WI38 (cell line): ENCODE measurements around the gene SCO2.

Experiments used
- H3K4me3 ChIP-seq: 2 replicates; pipeline ENCODE4 v1.5.1; 2011; ENCODE audit warnings: low read depth, mild to moderate bottlenecking, control low read depth, low read length
- CTCF ChIP-seq: IDR thresholded peaks from 2 replicates; pipeline ENCODE4 v1.5.1; 2012; ENCODE audit warnings: low read depth, mild to moderate bottlenecking, control low read depth, low read length

The SCO2 gene

DNA sequence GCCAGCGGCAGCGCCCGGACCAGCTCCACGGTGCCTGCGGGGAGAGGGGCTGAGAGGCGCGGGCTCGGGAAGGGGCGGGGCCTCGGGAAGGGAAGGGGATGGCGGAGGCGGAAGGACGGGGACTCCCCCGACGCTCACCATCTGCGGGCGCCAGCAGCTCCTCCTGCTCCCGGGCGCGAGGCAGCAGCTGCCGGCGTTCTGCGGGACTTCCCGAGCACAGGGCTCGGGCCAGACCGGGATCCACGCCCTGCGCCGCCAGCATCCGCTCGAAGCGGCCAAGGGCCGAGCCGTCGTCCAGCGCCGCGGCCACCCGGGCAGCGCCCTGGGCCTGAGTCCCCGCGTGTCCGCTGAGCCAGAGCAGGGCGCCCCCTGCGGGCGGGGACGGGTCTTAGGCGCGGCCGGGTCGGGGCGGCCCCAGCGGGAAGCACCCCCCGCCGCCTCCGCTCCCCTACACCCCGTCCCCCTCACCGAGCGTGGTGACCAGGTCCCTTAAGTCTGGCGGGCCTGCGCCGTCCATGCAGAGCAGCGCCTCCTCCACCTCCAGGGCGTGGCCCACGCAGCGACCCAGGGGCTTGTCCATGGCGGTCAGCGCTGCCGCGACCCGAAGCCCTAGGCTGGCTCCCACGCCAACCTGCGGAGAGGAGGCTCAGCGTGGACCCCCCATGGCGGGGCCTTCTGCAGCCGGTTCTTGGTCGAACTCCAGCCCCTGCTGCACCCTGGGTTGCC, 873 bp upstream of the SCO2 start:
- H3K4me3 ChIP-seq, result peak overlapping the region; percentile 74
- peak; percentile 48 for TF ChIP-seq CTCF

DNA sequence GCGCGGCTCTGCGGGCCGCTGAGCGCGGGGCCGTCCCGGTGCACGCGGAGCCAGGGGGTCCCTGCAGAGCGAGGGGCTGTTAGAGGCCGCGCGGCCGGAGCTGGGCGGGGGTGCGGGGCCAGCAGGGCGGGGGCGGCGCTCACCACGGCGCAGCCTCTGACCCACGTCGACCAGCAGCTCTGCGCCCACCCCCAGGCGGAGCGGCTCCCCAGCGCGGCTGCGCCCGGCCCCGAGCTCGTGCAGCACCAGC, 385 bp upstream of the SCO2 start:
- peak overlapping the region; percentile 74 for H3K4me3 ChIP-seq
- TF ChIP-seq CTCF, result no peak

DNA sequence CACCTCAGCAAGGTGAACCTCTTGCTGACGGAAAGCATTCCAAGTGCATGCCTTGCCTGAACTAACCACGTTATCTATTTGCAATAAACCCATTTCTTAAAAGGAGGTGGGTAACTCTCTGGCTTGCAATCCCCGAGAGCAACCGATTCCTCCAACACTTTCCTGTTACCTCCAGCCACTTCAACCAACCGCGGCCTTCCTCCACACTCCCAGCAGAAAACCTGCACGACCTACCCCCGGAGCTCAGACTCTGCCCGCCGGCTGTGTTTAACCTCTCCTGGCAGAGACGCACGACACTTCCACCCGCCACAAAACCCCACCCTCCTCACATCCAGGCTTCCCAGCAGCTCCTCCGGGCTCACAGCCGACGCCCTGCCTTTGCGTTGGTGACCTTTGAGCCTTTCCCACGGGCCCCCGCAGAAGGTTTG, 708 bp downstream of the SCO2 start:
- no peak for TF ChIP-seq CTCF

GRCh38 chr22:50523806-50524675, 1.4 kb downstream of the SCO2 start:
- no peak for TF ChIP-seq CTCF
- H3K4me3 ChIP-seq, result peak overlapping the region; percentile 74

More for the DNA sequence above, 708 bp downstream of the SCO2 start:
- peak overlapping the region; percentile 74 for H3K4me3 ChIP-seq

GRCh38 chr22:50523458-50523805, 2.0 kb downstream of the SCO2 start:
- H3K4me3 ChIP-seq, result no peak overlapping the region
- TF ChIP-seq CTCF, result no peak

- TF ChIP-seq CTCF, result no peak
Observed at GRCh38 chr22:50522806-50523438, 2.5 kb downstream of the SCO2 start.

More at GRCh38 chr22:50522806-50523438, 2.5 kb downstream of the SCO2 start:
- H3K4me3 ChIP-seq, result no peak overlapping the region
